GM18508 (cell line): Measurements from ENCODE around the gene FBXO9.

Experiments
- ATAC-seq: cut with Tn5 transposase; IDR thresholded peaks from one replicate; pipeline ENCODE4 v1.9.1; 2021; ENCODE audit warnings: moderate number of reproducible peaks; ENCODE audit not compliant: insufficient read depth, unreplicated experiment

Gene FBXO9

DNA sequence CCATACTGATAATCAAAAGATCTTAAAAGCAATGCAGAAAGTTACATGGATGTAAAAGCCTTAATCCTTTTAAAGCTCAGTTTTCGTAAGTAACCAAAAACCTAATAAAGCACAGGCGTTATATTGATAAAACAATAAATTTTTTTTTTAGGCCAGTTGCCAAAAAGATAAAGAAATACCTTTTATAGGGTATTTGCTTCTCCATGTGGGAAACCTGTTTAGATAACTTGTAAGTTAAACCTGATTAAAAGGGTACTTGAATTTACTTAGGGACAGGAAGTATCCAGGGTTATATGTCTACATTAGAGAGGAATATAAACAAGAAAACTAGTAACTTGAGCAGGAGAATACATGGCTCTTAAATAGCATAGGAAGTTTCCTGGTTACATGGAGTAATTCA lies 21.1 kb downstream of the FBXO9 start:
- no peak for ATAC-seq

DNA sequence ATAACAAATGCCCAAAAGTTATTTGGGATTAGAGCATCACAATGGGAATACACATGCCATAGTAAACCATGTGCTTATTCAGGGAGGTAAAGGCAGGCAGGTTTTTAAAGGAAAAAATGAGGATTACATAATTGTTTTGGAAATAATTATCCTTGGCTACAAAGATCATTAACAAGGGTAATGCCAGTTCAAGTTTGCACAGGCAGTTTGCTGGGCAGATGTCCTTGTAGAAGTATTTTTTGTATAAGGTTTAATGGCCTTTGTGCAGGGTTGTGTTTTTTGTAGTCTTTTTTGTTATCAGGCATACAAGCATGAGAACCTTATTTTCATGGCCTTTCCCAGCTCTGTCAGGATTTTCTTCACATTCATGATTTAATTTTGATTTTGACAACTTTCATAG lies 24.7 kb downstream of the FBXO9 start:
- ATAC-seq, result no peak

GRCh38 chr6:53090576-53090975 lies 25.4 kb downstream of the FBXO9 start:
- no peak for ATAC-seq

GRCh38 chr6:53095270-53095669 lies 30.1 kb downstream of the FBXO9 start:
- ATAC-seq, result no peak

- ATAC-seq, result no peak
These were observed 30.5 kb downstream of the FBXO9 start for GRCh38 chr6:53095716-53096115.

GRCh38 chr6:53100561-53100960 lies 35.4 kb downstream of the FBXO9 start:
- ATAC-seq, result no peak

DNA sequence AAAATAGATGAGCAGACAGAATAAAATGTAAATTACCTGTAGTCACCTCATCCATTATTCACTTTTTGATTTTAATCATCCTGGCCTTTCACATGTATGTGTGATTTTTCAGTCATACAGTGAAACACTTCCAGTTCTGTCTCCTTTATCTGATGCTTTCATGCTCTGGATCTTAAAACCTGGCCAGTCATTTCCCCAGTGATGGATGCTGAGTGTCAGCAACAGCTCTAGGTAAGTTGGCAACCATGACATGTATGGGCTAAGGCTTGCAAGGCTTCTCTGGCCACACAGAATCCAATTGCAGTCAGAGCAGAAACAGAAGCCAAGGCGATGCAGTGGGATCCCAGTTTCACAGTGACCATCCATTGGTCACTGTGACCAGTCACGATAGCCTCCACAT lies 35.8 kb downstream of the FBXO9 start:
- no peak for ATAC-seq

DNA sequence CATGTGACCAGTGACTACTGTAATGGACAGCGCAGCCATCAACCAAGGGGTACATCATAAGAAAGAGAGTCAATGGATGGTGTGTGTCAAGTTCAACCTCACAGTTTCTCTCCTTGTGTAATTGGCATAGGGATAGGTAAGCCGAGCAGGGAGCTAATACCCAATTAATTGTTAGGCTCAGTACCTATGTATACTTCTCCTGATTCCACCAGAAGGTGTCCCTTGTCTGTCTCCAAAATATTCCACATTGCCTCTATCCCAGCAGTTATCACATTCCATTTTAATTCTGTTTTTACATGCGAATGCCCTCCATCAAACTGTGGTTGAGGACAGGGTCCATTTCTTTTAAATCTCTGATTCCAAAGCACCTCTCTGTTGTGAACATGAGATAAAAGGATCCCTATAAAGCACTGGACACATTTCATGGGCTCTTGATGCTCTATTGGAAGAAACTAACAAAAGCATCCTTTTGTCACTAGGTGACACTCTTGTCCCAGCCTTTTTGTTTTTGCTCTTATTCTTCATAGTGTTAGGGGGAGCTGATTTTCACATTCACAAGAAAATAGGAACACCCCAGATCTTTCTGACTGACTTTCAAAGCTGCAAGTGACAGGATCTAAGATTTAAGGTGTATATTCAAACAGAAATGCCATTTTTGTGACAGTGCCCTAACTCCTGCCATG lies 38.9 kb downstream of the FBXO9 start:
- no peak for ATAC-seq

GRCh38 chr6:53104916-53105315 lies 39.7 kb downstream of the FBXO9 start:
- ATAC-seq, result no peak

DNA sequence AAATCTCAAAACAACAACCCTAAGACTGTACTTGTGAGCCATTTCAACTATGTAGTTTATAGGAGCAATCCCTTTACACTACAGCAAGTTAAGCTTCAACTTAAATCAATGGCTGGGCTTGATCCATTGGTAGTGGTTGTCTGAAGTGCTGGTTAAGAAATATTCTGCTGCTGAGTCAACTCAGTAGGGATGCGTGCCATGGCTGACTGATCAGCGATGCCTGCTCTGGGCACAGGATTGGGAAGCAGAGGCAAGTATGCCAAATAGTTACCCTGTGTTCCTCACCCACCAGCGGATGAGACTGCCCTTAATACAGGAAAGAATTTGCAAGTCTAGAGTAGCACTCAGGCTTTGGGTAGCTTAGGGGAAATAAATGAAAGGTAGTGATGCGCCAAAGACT lies 41.9 kb downstream of the FBXO9 start:
- no peak for ATAC-seq

- no peak for ATAC-seq
These were observed 44.4 kb downstream of the FBXO9 start for GRCh38 chr6:53109612-53110011.

DNA sequence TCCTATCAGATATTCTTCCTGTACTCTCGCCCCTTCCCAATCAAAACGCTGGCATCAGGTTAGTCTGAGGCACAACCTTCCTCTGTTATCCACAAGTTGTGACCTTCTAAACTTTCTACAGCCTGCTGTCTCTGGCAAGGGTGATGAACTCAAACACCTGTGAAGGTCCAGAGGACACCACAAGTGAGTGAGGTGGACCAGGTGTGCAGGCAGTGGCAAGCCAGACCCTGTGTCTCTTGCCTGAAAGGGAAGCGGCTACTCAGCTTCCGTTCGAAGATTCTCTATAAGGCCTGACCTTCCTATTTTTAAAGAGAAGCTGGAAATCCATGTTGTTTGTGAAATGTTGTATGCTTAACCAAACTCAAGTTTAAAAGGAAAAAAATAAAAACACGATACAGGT lies 46.7 kb downstream of the FBXO9 start:
- ATAC-seq, result no peak

DNA sequence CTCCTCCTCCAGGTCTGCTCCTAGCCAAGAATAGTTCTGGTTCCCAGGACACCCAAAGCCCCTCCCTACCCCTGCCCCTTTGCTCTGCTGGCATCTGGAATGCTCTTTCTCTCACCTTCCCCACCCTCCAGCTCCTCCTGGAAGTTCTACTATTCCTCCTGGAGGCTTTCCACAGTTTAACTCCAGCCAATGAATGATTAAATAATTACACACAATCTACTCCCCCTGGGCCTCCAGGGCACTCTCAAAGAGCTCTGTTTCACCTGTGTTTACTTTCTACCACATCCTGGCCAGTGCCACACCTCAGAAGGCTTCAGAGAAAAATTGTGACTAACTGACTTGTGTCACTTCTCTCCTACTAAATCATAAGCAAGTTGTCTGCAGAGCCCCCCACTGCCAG lies 47.2 kb downstream of the FBXO9 start:
- ATAC-seq, result no peak

GRCh38 chr6:53112871-53113270 lies 47.7 kb downstream of the FBXO9 start:
- ATAC-seq, result no peak

GRCh38 chr6:53113742-53114141 lies 48.5 kb downstream of the FBXO9 start:
- no peak for ATAC-seq

GRCh38 chr6:53115113-53115512 lies 49.9 kb downstream of the FBXO9 start:
- ATAC-seq, result no peak

DNA sequence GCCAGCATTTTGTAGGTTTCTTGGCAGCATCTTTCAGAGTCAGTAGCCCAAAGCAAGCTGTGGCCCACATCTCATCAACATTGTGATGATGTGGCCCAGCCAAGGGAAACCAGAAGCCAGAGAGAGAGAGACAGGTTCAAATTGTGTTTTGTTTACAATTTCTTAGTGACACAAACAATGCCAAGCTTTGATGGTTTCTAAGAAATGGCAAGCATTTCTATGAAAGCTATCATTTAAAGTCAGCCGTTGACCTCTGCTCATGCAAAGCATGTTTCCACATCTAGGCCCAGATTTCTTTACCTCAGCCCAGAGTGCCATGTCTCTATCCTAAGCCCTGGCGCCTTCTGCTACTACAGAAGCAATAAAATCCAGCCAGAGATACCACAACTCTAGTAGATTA lies 50.5 kb downstream of the FBXO9 start:
- ATAC-seq, result no peak

DNA sequence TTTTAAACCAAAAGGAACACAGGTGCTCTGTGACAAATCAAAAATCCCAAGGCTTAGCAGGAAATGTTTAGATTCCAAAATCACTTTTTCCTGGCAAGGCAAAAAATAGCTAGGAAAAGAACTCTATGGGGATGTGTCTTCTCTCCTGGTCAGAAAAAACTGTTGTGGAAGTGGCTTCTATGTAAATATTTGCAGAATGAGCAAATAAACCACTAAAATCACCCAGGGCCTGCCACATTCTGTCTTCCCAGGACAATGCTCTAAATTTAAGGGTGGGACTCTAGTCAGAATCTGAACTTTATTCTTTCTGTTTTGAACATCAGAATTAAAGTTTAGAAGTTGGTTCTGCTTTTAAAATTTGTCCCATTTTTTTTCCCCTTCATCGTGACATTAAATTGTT lies 54.1 kb downstream of the FBXO9 start:
- no peak for ATAC-seq

GRCh38 chr6:53119772-53120409 lies 54.7 kb downstream of the FBXO9 start:
- ATAC-seq, result no peak

GRCh38 chr6:53124131-53124800 lies 59.1 kb downstream of the FBXO9 start:
- no peak for ATAC-seq

DNA sequence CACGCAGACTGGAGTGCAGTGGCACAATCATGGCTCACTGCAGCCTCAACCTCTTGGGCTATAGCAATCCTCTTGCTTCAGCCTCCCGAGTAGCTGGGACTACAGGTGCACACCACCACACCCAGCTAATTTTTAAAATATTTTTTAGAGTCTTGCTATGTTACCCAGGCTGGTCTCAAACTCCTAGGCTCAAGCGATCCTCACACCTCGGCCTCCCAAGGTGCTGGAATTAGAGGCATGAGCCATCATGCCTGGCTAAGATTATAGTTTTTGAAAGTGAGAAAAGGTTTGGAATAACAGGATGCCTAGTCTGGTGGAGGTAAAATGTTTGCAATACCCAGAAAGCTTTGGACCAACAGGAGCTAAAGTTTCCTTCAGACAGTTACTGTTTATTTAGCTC lies 60.1 kb downstream of the FBXO9 start:
- no peak for ATAC-seq

GRCh38 chr6:53128842-53129241 lies 63.6 kb downstream of the FBXO9 start:
- no peak for ATAC-seq
